HCT116 (cell line): ENCODE results near the gene TMEM232.

Experiments
- TF ChIP-seq, protein P1 (sequence below), 3 experiments: fragments of 200-600 bp in 1 of 3; sonication (generic) in 1 of 3; IDR thresholded peaks in 2 of 3; conservative IDR thresholded peaks in 1 of 3; 2 replicates each; pipeline ENCODE4 v1.5.1; 2012 to 2017; ENCODE audit warnings: low read depth in 2 of 3, low read length in 2 of 3, antibody characterized with exemption in 1 of 3, borderline replicate concordance in 1 of 3, control low read depth in 1 of 3, mild to moderate bottlenecking in 1 of 3, mixed read lengths in 1 of 3, mixed run types in 1 of 3, moderate library complexity in 1 of 3; ENCODE audit not compliant: insufficient read depth in 1 of 3
- TF ChIP-seq, protein P2 (sequence below): IDR thresholded peaks from 2 replicates; pipeline ENCODE4 v1.6.1; 2011; ENCODE audit warnings: mild to moderate bottlenecking, low read length, moderate library complexity; ENCODE audit not compliant: insufficient replicate concordance; ENCODE audit errors: extremely low read depth

DNA sequence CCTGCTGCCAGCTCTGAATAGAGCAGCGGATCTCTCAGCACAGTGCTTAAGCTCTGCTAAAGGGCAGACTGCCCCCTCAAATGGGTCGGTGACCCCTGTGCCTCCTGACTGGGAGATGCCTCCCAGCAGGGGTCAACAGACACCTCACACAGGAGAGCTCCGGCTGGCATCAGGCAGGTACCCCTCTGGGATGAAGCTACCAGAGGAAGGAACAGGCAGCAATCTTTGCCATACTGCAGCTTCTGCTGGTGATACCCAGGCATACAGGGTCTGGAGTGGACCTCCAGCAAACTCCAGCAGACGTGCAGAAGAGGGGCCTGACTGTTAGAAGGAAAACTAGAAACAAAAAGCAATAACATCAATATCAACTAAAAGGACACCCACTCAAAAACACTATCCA is 131.6 kb downstream of the TMEM232 start:
- TF ChIP-seq, protein P1, sequence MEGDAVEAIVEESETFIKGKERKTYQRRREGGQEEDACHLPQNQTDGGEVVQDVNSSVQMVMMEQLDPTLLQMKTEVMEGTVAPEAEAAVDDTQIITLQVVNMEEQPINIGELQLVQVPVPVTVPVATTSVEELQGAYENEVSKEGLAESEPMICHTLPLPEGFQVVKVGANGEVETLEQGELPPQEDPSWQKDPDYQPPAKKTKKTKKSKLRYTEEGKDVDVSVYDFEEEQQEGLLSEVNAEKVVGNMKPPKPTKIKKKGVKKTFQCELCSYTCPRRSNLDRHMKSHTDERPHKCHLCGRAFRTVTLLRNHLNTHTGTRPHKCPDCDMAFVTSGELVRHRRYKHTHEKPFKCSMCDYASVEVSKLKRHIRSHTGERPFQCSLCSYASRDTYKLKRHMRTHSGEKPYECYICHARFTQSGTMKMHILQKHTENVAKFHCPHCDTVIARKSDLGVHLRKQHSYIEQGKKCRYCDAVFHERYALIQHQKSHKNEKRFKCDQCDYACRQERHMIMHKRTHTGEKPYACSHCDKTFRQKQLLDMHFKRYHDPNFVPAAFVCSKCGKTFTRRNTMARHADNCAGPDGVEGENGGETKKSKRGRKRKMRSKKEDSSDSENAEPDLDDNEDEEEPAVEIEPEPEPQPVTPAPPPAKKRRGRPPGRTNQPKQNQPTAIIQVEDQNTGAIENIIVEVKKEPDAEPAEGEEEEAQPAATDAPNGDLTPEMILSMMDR (IDR thresholded peaks at IDR 0.05 in 2 of 3, conservative IDR thresholded peaks at IDR 0.05 in 1 of 3; ENCODE audit: borderline replicate concordance in 1 of 3, insufficient read depth in 1 of 3, low read depth in 2 of 3, low read length in 2 of 3) = no peak
- TF ChIP-seq, protein P2, sequence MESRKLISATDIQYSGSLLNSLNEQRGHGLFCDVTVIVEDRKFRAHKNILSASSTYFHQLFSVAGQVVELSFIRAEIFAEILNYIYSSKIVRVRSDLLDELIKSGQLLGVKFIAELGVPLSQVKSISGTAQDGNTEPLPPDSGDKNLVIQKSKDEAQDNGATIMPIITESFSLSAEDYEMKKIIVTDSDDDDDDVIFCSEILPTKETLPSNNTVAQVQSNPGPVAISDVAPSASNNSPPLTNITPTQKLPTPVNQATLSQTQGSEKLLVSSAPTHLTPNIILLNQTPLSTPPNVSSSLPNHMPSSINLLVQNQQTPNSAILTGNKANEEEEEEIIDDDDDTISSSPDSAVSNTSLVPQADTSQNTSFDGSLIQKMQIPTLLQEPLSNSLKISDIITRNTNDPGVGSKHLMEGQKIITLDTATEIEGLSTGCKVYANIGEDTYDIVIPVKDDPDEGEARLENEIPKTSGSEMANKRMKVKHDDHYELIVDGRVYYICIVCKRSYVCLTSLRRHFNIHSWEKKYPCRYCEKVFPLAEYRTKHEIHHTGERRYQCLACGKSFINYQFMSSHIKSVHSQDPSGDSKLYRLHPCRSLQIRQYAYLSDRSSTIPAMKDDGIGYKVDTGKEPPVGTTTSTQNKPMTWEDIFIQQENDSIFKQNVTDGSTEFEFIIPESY = no peak
